ENCODE results near the gene MYPN. TPM values are rescaled to one million over a fixed set of nuclear protein-coding genes. Genes with fewer than 3 reads are reported as not detected.

The MYPN gene
- total RNA-seq, 3 donors from 2014 or later, result 0.47 to 1.8 (median 0.93) TPM

GRCh38 chr10:68230268-68230667, 121.0 kb downstream of the MYPN start:
- no peak overlapping the region for H3K4me3 ChIP-seq
- ATAC-seq, result no peak
- intact Hi-C loops (cut with DNase I, micrococcal nuclease), result no loop called here

GRCh38 chr10:68231106-68231816, 122.0 kb downstream of the MYPN start:
- ATAC-seq (peak; percentile 98), DNase-seq (peak; percentile 57 to 80 (median 63))
- TF ChIP-seq, protein P1, sequence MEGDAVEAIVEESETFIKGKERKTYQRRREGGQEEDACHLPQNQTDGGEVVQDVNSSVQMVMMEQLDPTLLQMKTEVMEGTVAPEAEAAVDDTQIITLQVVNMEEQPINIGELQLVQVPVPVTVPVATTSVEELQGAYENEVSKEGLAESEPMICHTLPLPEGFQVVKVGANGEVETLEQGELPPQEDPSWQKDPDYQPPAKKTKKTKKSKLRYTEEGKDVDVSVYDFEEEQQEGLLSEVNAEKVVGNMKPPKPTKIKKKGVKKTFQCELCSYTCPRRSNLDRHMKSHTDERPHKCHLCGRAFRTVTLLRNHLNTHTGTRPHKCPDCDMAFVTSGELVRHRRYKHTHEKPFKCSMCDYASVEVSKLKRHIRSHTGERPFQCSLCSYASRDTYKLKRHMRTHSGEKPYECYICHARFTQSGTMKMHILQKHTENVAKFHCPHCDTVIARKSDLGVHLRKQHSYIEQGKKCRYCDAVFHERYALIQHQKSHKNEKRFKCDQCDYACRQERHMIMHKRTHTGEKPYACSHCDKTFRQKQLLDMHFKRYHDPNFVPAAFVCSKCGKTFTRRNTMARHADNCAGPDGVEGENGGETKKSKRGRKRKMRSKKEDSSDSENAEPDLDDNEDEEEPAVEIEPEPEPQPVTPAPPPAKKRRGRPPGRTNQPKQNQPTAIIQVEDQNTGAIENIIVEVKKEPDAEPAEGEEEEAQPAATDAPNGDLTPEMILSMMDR (IDR thresholded peaks at IDR 0.05), result no peak
- no peak overlapping the region for H3K4me3 ChIP-seq
- intact Hi-C loops (cut with DNase I, micrococcal nuclease), result no loop called here
- no peaks in the 10 kb centered on the region for H3K36me3 ChIP-seq (ENCODE audit: low read depth)
- H3K4me1 ChIP-seq (ENCODE audit: low read depth), result peaks cover 9% of the 10 kb centered on the region
- no peaks in the 10 kb centered on the region for H3K9me3 ChIP-seq

More at GRCh38 chr10:68230268-68230667, 121.0 kb downstream of the MYPN start:
- no peak for DNase-seq
- TF ChIP-seq, protein P1 (IDR thresholded peaks at IDR 0.05), result no peak
- no peaks in the 10 kb centered on the region for H3K9me3 ChIP-seq
- no peaks in the 10 kb centered on the region for H3K36me3 ChIP-seq (ENCODE audit: low read depth)
- peaks cover 9% of the 10 kb centered on the region for H3K4me1 ChIP-seq (ENCODE audit: low read depth)

- no peaks in the 10 kb centered on the region for H3K9me3 ChIP-seq
- TF ChIP-seq, protein P1 (IDR thresholded peaks at IDR 0.05), result no peak
- ATAC-seq, result no peak
- DNase-seq, result peak in 1 of 3 donors; percentile 25
- peaks cover 9% of the 10 kb centered on the region for H3K4me1 ChIP-seq (ENCODE audit: low read depth)
- intact Hi-C loops (cut with DNase I, micrococcal nuclease), result no loop called here
- H3K36me3 ChIP-seq (ENCODE audit: low read depth), result no peaks in the 10 kb centered on the region
- no peak within 1 kb of the TSS for H3K4me3 ChIP-seq
Observed at GRCh38 chr10:68231817-68232251, 122.5 kb downstream of the MYPN start, which contains the start of gene ATOH7. ATOH7 (minus strand) TSS chr10:68232113; CDS start chr10:68231677, 436 bp downstream.

DNA sequence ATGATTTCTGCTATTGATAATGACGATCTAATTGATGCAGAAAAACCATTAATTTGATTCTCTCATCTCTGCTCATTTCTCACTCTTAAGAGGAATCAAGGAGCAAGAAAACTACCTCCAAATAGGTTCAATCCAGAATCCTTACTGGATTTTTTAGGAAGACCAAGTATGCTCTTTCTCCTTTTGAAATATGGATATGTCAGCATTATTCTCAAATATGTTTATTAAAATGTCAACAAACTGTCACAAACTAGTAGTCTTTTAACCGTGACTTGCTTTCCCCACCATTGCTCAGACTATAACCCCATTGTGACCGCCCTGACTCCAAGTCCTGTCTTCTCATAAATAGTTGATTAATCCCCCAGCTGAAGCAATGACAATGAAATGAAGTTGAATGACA, 123.8 kb downstream of the MYPN start:
- ATAC-seq (no peak), DNase-seq (no peak)
- H3K4me1 ChIP-seq (ENCODE audit: low read depth), result peaks cover 9% of the 10 kb centered on the region
- no peak overlapping the region for H3K4me3 ChIP-seq
- no peaks in the 10 kb centered on the region for H3K9me3 ChIP-seq
- TF ChIP-seq, protein P1 (IDR thresholded peaks at IDR 0.05), result no peak
- no peaks in the 10 kb centered on the region for H3K36me3 ChIP-seq (ENCODE audit: low read depth)
- intact Hi-C loops (cut with DNase I, micrococcal nuclease), result no loop called here

DNA sequence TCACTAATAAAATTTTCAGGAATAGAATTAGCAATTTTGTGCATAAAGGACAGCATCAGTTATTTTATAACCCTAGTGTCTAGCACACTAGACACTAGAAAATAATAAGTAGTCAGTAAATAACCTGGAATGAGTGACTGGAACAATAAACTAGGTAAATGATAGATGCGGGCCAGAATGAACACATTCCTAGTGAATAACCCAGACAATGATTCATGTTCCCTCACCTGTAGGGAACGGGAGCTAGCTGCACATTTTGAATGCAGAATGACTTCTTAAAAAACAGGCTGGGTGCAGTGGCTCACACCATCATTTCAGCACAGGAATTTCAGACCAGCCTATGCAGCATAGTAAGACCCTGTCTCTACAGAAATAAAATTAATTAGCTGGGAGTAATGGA, 125.8 kb downstream of the MYPN start:
- TF ChIP-seq, protein P1 (IDR thresholded peaks at IDR 0.05), result no peak
- Histone ChIP-seq H3K4me1 (ENCODE audit: low read depth) (peaks cover 9% of the 10 kb centered on the region), H3K9me3 (no peaks in the 10 kb centered on the region), H3K36me3 (ENCODE audit: low read depth) (no peaks in the 10 kb centered on the region), H3K4me3 (no peak overlapping the region)
- ATAC-seq, result no peak
- DNase-seq, result no peak
- intact Hi-C loops (cut with DNase I, micrococcal nuclease), result no loop called here
